Measurements from ENCODE around the gene ENTPD8.

DNA sequence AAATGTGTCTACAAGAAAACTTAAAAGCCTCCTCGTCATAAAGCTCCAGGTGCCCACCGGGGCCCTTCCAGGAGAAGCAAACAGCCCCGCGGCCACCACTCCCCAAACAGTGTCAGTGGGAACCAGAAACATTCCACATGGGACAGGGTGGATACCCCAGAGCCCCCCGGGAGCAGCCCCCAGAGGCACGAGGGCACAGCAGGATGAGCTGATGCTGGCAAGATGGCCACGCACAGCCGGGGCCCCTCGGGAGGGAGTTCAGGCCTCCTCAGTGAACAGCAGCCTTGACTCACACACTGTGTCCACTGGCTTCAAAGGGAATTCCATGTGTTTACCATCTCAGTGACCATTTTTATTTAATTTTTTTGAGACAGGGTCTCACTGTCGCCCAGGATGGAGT, 28.7 kb downstream of the ENTPD8 start:
- no peak for TF ChIP-seq CREB1 (IDR thresholded peaks at IDR 0.05; ENCODE audit: low read depth)
- 0 out of 2 replicates have a peak, but pooled peaks have one; percentile 34 for TF ChIP-seq YY1 (IDR thresholded peaks at IDR 0.05; ENCODE audit: low read depth)
- TF ChIP-seq, protein P1, sequence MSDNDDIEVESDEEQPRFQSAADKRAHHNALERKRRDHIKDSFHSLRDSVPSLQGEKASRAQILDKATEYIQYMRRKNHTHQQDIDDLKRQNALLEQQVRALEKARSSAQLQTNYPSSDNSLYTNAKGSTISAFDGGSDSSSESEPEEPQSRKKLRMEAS (IDR thresholded peaks at IDR 0.05): no peak
- TF ChIP-seq, protein P2, sequence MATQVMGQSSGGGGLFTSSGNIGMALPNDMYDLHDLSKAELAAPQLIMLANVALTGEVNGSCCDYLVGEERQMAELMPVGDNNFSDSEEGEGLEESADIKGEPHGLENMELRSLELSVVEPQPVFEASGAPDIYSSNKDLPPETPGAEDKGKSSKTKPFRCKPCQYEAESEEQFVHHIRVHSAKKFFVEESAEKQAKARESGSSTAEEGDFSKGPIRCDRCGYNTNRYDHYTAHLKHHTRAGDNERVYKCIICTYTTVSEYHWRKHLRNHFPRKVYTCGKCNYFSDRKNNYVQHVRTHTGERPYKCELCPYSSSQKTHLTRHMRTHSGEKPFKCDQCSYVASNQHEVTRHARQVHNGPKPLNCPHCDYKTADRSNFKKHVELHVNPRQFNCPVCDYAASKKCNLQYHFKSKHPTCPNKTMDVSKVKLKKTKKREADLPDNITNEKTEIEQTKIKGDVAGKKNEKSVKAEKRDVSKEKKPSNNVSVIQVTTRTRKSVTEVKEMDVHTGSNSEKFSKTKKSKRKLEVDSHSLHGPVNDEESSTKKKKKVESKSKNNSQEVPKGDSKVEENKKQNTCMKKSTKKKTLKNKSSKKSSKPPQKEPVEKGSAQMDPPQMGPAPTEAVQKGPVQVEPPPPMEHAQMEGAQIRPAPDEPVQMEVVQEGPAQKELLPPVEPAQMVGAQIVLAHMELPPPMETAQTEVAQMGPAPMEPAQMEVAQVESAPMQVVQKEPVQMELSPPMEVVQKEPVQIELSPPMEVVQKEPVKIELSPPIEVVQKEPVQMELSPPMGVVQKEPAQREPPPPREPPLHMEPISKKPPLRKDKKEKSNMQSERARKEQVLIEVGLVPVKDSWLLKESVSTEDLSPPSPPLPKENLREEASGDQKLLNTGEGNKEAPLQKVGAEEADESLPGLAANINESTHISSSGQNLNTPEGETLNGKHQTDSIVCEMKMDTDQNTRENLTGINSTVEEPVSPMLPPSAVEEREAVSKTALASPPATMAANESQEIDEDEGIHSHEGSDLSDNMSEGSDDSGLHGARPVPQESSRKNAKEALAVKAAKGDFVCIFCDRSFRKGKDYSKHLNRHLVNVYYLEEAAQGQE (IDR thresholded peaks at IDR 0.05; ENCODE audit: low read depth): no peak
- TF ChIP-seq TCF12 (IDR thresholded peaks at IDR 0.05; ENCODE audit: low read depth): no peak

All from Ishikawa (cell line).